Lower lobe of right lung (tissue), 2 donors: ENCODE measurements around the gene OGT. TPM values are rescaled to one million over a fixed set of nuclear protein-coding genes. Genes with fewer than 3 reads are reported as not detected.
A peak's percentile ranks its signal among the peaks of the same experiment; 100 is the strongest.

Experiments
- ATAC-seq, 2 donors: fragments of 200-7000 bp; cut with Tn5 transposase; one replicate each; pipeline ENCODE4 v1.9.1; 2020 to 2022; ENCODE audit warnings: mild to moderate bottlenecking in 2 of 2, moderate library complexity in 2 of 2
- DNase-seq: peaks from one replicate; pipeline ENCODE4 v3.0.0-alpha.2; 2020
- H3K27ac ChIP-seq: fragments of 200-600 bp; one replicate; pipeline ENCODE4 v1.8.0; 2022
- H3K27me3 ChIP-seq: fragments of 200-600 bp; one replicate; pipeline ENCODE4 v1.8.0; 2022; ENCODE audit warnings: low read depth
- H3K36me3 ChIP-seq: fragments of 200-600 bp; one replicate; pipeline ENCODE4 v1.8.0; 2022; ENCODE audit warnings: mild to moderate bottlenecking
- H3K4me1 ChIP-seq: fragments of 200-600 bp; one replicate; pipeline ENCODE4 v1.8.0; 2022
- H3K4me3 ChIP-seq: fragments of 200-600 bp; one replicate; pipeline ENCODE4 v1.8.0; 2022; ENCODE audit warnings: mild to moderate bottlenecking
- H3K9me3 ChIP-seq: fragments of 200-600 bp; one replicate; pipeline ENCODE4 v1.8.0; 2022
- CTCF ChIP-seq: fragments of 200-600 bp; IDR thresholded peaks from one replicate; pipeline ENCODE4 v1.8.0; 2022; ENCODE audit warnings: antibody characterized with exemption, mild to moderate bottlenecking
- intact Hi-C: fragments of 100-400 bp; cut with DNase I; formaldehyde crosslinking; loops from one replicate; pipeline ENCODE4 v1.11.0; 2022
- total RNA-seq: library from RNA; stranded (reverse); fragmentation: NEBNext Ultra II Directional; extraction: Animal tissue kit (Norgen Biotek cat#: 25700); gene quantifications from one replicate; pipeline ENCODE4 v1.2.1, GENCODE V29; 2021
- donor health status: DM: no; HTN: yes; CAD: no; lungs with severe emphysema.

The OGT gene
- total RNA-seq, 1 donor from 2014 or later, result 149 TPM

- H3K4me3 ChIP-seq, result no peak overlapping the region
- no peaks in the 10 kb centered on the region for H3K4me1 ChIP-seq
- ATAC-seq (no peak), DNase-seq (no peak)
- no peak for TF ChIP-seq CTCF
- intact Hi-C loops, result no loop called here
- no peaks in the 10 kb centered on the region for H3K27me3 ChIP-seq
- H3K36me3 ChIP-seq, result peaks cover 49% of the 10 kb centered on the region
- no peak overlapping the region for H3K27ac ChIP-seq
- no peaks in the 10 kb centered on the region for H3K9me3 ChIP-seq
These were observed 67.1 kb downstream of the OGT start for GRCh38 chrX:71599965-71600364.

- H3K27ac ChIP-seq, result no peak overlapping the region
- intact Hi-C loops, result no loop called here
- H3K27me3 ChIP-seq, result no peaks in the 10 kb centered on the region
- DNase-seq (no peak), ATAC-seq (no peak)
- H3K4me3 ChIP-seq, result no peak overlapping the region
- no peaks in the 10 kb centered on the region for H3K4me1 ChIP-seq
- TF ChIP-seq CTCF, result no peak
- H3K9me3 ChIP-seq, result no peaks in the 10 kb centered on the region
- H3K36me3 ChIP-seq, result peaks cover 59% of the 10 kb centered on the region
These were observed 70.7 kb downstream of the OGT start for GRCh38 chrX:71603618-71604017.

- Histone ChIP-seq H3K9me3 (no peaks in the 10 kb centered on the region), H3K27ac (no peak overlapping the region), H3K36me3 (peaks cover 60% of the 10 kb centered on the region), H3K4me3 (no peak overlapping the region), H3K27me3 (no peaks in the 10 kb centered on the region), H3K4me1 (no peaks in the 10 kb centered on the region)
- ATAC-seq, result no peak
- TF ChIP-seq CTCF, result no peak
- DNase-seq, result no peak
- intact Hi-C loops, result no loop called here
These were observed 71.2 kb downstream of the OGT start for GRCh38 chrX:71604141-71604540.

GRCh38 chrX:71604796-71605568, 72.1 kb downstream of the OGT start:
- H3K4me3 ChIP-seq, result no peak overlapping the region
- TF ChIP-seq CTCF, result no peak
- intact Hi-C loops, result no loop called here
- H3K27me3 ChIP-seq, result no peaks in the 10 kb centered on the region
- no peaks in the 10 kb centered on the region for H3K4me1 ChIP-seq
- ATAC-seq, result no peak
- H3K36me3 ChIP-seq, result peaks cover 66% of the 10 kb centered on the region
- no peaks in the 10 kb centered on the region for H3K9me3 ChIP-seq
- no peak overlapping the region for H3K27ac ChIP-seq
- DNase-seq, result no peak

GRCh38 chrX:71606536-71607216, 73.8 kb downstream of the OGT start:
- Histone ChIP-seq H3K27ac (no peak overlapping the region), H3K4me1 (no peaks in the 10 kb centered on the region), H3K9me3 (no peaks in the 10 kb centered on the region), H3K27me3 (no peaks in the 10 kb centered on the region), H3K4me3 (no peak overlapping the region), H3K36me3 (peaks cover 69% of the 10 kb centered on the region)
- no peak for DNase-seq
- intact Hi-C loops, result no loop called here
- no peak for TF ChIP-seq CTCF
- peak in 1 of 2 donors; percentile 26 for ATAC-seq
